Measurements from ENCODE around the gene FLNA.

The FLNA gene

GRCh38 chrX:154365052-154365600, 9.3 kb downstream of the FLNA start:
- no peak overlapping the region for H3K27ac ChIP-seq (ENCODE audit: low read depth, low read length)
- peaks cover 91% of the 10 kb centered on the region for H3K36me3 ChIP-seq (ENCODE audit: control insufficient read depth, insufficient read depth, low read length)
- no peak overlapping the region for H3K9ac ChIP-seq (ENCODE audit: low read length)
- no peaks in the 10 kb centered on the region for H3K27me3 ChIP-seq (ENCODE audit: control insufficient read depth, insufficient read depth, low read length)
- H3K4me1 ChIP-seq (ENCODE audit: control insufficient read depth, insufficient read depth, low read length), result peaks cover 11% of the 10 kb centered on the region; the same call in 1 of the 2 replicates
- no peak overlapping the region for H3K4me3 ChIP-seq (ENCODE audit: low read depth, low read length)
- H3K9me3 ChIP-seq (ENCODE audit: control insufficient read depth, insufficient read depth, low read depth, low read length), result peaks cover 16% of the 10 kb centered on the region; the same call in 1 of the 2 replicates

- H3K9me3 ChIP-seq (ENCODE audit: control insufficient read depth, insufficient read depth, low read depth, low read length), result peaks cover 16% of the 10 kb centered on the region; the same call in 1 of the 2 replicates
- peaks cover 96% of the 10 kb centered on the region for H3K36me3 ChIP-seq (ENCODE audit: control insufficient read depth, insufficient read depth, low read length)
Observed at GRCh38 chrX:154363706-154364439, 10.6 kb downstream of the FLNA start.

GRCh38 chrX:154362085-154362742, 12.2 kb downstream of the FLNA start:
- Histone ChIP-seq H3K36me3 (ENCODE audit: control insufficient read depth, insufficient read depth, low read length) (peaks cover 96% of the 10 kb centered on the region), H3K9ac (ENCODE audit: low read length) (no peak overlapping the region)

More at GRCh38 chrX:154363706-154364439, 10.6 kb downstream of the FLNA start:
- no peak overlapping the region for H3K4me3 ChIP-seq (ENCODE audit: low read depth, low read length)
- H3K27ac ChIP-seq (ENCODE audit: low read depth, low read length), result no peak overlapping the region
- peaks cover 11% of the 10 kb centered on the region; the same call in 1 of the 2 replicates for H3K4me1 ChIP-seq (ENCODE audit: control insufficient read depth, insufficient read depth, low read length)
- H3K9ac ChIP-seq (ENCODE audit: low read length), result no peak overlapping the region
- no peaks in the 10 kb centered on the region for H3K27me3 ChIP-seq (ENCODE audit: control insufficient read depth, insufficient read depth, low read length)

GRCh38 chrX:154360155-154360713, 14.2 kb downstream of the FLNA start:
- Histone ChIP-seq H3K27ac (ENCODE audit: low read depth, low read length) (no peak overlapping the region), H3K4me3 (ENCODE audit: low read depth, low read length) (no peak overlapping the region), H3K27me3 (ENCODE audit: control insufficient read depth, insufficient read depth, low read length) (no peaks in the 10 kb centered on the region), H3K9ac (ENCODE audit: low read length) (no peak overlapping the region), H3K9me3 (ENCODE audit: control insufficient read depth, insufficient read depth, low read depth, low read length) (peaks cover 16% of the 10 kb centered on the region; the same call in 1 of the 2 replicates), H3K4me1 (ENCODE audit: control insufficient read depth, insufficient read depth, low read length) (no peaks in the 10 kb centered on the region), H3K36me3 (ENCODE audit: control insufficient read depth, insufficient read depth, low read length) (peaks cover 96% of the 10 kb centered on the region)

More at GRCh38 chrX:154362085-154362742, 12.2 kb downstream of the FLNA start:
- no peak overlapping the region for H3K4me3 ChIP-seq (ENCODE audit: low read depth, low read length)
- H3K27me3 ChIP-seq (ENCODE audit: control insufficient read depth, insufficient read depth, low read length), result no peaks in the 10 kb centered on the region
- no peaks in the 10 kb centered on the region; the same call in 1 of the 2 replicates for H3K4me1 ChIP-seq (ENCODE audit: control insufficient read depth, insufficient read depth, low read length)
- H3K27ac ChIP-seq (ENCODE audit: low read depth, low read length), result no peak overlapping the region
- H3K9me3 ChIP-seq (ENCODE audit: control insufficient read depth, insufficient read depth, low read depth, low read length), result peaks cover 18% of the 10 kb centered on the region; the same call in 1 of the 2 replicates

GRCh38 chrX:154359362-154360154, 14.9 kb downstream of the FLNA start:
- Histone ChIP-seq H3K27me3 (ENCODE audit: control insufficient read depth, insufficient read depth, low read length) (no peaks in the 10 kb centered on the region), H3K4me1 (ENCODE audit: control insufficient read depth, insufficient read depth, low read length) (no peaks in the 10 kb centered on the region), H3K27ac (ENCODE audit: low read depth, low read length) (no peak overlapping the region), H3K4me3 (ENCODE audit: low read depth, low read length) (no peak overlapping the region), H3K9me3 (ENCODE audit: control insufficient read depth, insufficient read depth, low read depth, low read length) (peaks cover 16% of the 10 kb centered on the region; the same call in 1 of the 2 replicates), H3K9ac (ENCODE audit: low read length) (no peak overlapping the region), H3K36me3 (ENCODE audit: control insufficient read depth, insufficient read depth, low read length) (peaks cover 96% of the 10 kb centered on the region)

GRCh38 chrX:154358829-154359228, 15.6 kb downstream of the FLNA start:
- Histone ChIP-seq H3K9me3 (ENCODE audit: control insufficient read depth, insufficient read depth, low read depth, low read length) (peaks cover 20% of the 10 kb centered on the region; the same call in 1 of the 2 replicates), H3K36me3 (ENCODE audit: control insufficient read depth, insufficient read depth, low read length) (peaks cover 96% of the 10 kb centered on the region), H3K4me1 (ENCODE audit: control insufficient read depth, insufficient read depth, low read length) (no peaks in the 10 kb centered on the region), H3K4me3 (ENCODE audit: low read depth, low read length) (no peak overlapping the region), H3K27ac (ENCODE audit: low read depth, low read length) (no peak overlapping the region), H3K27me3 (ENCODE audit: control insufficient read depth, insufficient read depth, low read length) (no peaks in the 10 kb centered on the region), H3K9ac (ENCODE audit: low read length) (no peak overlapping the region)

GRCh38 chrX:154358011-154358410, 16.4 kb downstream of the FLNA start:
- Histone ChIP-seq H3K9ac (ENCODE audit: low read length) (no peak overlapping the region), H3K27ac (ENCODE audit: low read depth, low read length) (no peak overlapping the region), H3K9me3 (ENCODE audit: control insufficient read depth, insufficient read depth, low read depth, low read length) (peaks cover 22% of the 10 kb centered on the region; the same call in 1 of the 2 replicates), H3K4me3 (ENCODE audit: low read depth, low read length) (no peak overlapping the region), H3K4me1 (ENCODE audit: control insufficient read depth, insufficient read depth, low read length) (no peaks in the 10 kb centered on the region), H3K36me3 (ENCODE audit: control insufficient read depth, insufficient read depth, low read length) (peaks cover 99% of the 10 kb centered on the region), H3K27me3 (ENCODE audit: control insufficient read depth, insufficient read depth, low read length) (no peaks in the 10 kb centered on the region)

GRCh38 chrX:154357205-154357604, 17.2 kb downstream of the FLNA start:
- H3K9me3 ChIP-seq (ENCODE audit: control insufficient read depth, insufficient read depth, low read depth, low read length), result peaks cover 22% of the 10 kb centered on the region; the same call in 1 of the 2 replicates
- H3K36me3 ChIP-seq (ENCODE audit: control insufficient read depth, insufficient read depth, low read length), result peaks cover 99% of the 10 kb centered on the region

GRCh38 chrX:154356596-154356995, 17.8 kb downstream of the FLNA start:
- peaks cover 99% of the 10 kb centered on the region for H3K36me3 ChIP-seq (ENCODE audit: control insufficient read depth, insufficient read depth, low read length)

More at GRCh38 chrX:154357205-154357604, 17.2 kb downstream of the FLNA start:
- Histone ChIP-seq H3K9ac (ENCODE audit: low read length) (no peak overlapping the region), H3K4me1 (ENCODE audit: control insufficient read depth, insufficient read depth, low read length) (no peaks in the 10 kb centered on the region), H3K4me3 (ENCODE audit: low read depth, low read length) (no peak overlapping the region), H3K27me3 (ENCODE audit: control insufficient read depth, insufficient read depth, low read length) (no peaks in the 10 kb centered on the region), H3K27ac (ENCODE audit: low read depth, low read length) (no peak overlapping the region)

GRCh38 chrX:154355776-154356140, 18.7 kb downstream of the FLNA start:
- H3K4me3 ChIP-seq (ENCODE audit: low read depth, low read length), result no peak overlapping the region
- peaks cover 100% of the 10 kb centered on the region for H3K36me3 ChIP-seq (ENCODE audit: control insufficient read depth, insufficient read depth, low read length)
- H3K27ac ChIP-seq (ENCODE audit: low read depth, low read length), result no peak overlapping the region
- H3K9ac ChIP-seq (ENCODE audit: low read length), result no peak overlapping the region
- H3K4me1 ChIP-seq (ENCODE audit: control insufficient read depth, insufficient read depth, low read length), result no peaks in the 10 kb centered on the region
- peaks cover 15% of the 10 kb centered on the region; the same call in 1 of the 2 replicates for H3K9me3 ChIP-seq (ENCODE audit: control insufficient read depth, insufficient read depth, low read depth, low read length)
- no peaks in the 10 kb centered on the region for H3K27me3 ChIP-seq (ENCODE audit: control insufficient read depth, insufficient read depth, low read length)

More at GRCh38 chrX:154356596-154356995, 17.8 kb downstream of the FLNA start:
- no peak overlapping the region for H3K4me3 ChIP-seq (ENCODE audit: low read depth, low read length)
- no peaks in the 10 kb centered on the region for H3K27me3 ChIP-seq (ENCODE audit: control insufficient read depth, insufficient read depth, low read length)
- no peak overlapping the region for H3K27ac ChIP-seq (ENCODE audit: low read depth, low read length)
- no peaks in the 10 kb centered on the region for H3K4me1 ChIP-seq (ENCODE audit: control insufficient read depth, insufficient read depth, low read length)
- no peak overlapping the region for H3K9ac ChIP-seq (ENCODE audit: low read length)
- H3K9me3 ChIP-seq (ENCODE audit: control insufficient read depth, insufficient read depth, low read depth, low read length), result peaks cover 18% of the 10 kb centered on the region; the same call in 1 of the 2 replicates
